GM12872 (cell line): ENCODE measurements around the gene GASK1B.

Experiments
- TF ChIP-seq, protein P1 (sequence below): IDR thresholded peaks from 3 replicates; pipeline ENCODE4 v1.5.1; 2011; ENCODE audit warnings: low read depth, mild to moderate bottlenecking, low read length, moderate library complexity; ENCODE audit not compliant: insufficient read depth

GASK1B gene

DNA sequence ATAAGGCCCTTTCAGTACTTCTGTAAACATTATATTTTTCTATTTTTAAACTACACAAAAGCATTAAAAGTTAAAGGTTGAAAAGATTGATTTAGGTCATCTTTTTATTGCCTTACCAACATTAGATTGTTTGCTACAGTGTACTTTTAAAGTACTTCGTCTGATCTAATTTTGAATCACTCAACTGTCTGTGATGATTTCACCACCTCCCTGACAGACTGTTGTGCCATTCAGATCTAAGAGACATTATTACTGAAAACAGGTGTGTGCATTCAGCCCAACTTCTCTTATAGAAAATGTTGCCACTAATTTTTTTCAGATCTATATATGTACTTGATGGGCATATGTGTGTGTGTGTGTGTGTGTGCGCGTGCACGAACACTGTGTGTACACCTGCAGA lies 39.3 kb downstream of the GASK1B start:
- TF ChIP-seq, protein P1, sequence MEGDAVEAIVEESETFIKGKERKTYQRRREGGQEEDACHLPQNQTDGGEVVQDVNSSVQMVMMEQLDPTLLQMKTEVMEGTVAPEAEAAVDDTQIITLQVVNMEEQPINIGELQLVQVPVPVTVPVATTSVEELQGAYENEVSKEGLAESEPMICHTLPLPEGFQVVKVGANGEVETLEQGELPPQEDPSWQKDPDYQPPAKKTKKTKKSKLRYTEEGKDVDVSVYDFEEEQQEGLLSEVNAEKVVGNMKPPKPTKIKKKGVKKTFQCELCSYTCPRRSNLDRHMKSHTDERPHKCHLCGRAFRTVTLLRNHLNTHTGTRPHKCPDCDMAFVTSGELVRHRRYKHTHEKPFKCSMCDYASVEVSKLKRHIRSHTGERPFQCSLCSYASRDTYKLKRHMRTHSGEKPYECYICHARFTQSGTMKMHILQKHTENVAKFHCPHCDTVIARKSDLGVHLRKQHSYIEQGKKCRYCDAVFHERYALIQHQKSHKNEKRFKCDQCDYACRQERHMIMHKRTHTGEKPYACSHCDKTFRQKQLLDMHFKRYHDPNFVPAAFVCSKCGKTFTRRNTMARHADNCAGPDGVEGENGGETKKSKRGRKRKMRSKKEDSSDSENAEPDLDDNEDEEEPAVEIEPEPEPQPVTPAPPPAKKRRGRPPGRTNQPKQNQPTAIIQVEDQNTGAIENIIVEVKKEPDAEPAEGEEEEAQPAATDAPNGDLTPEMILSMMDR: no peak

DNA sequence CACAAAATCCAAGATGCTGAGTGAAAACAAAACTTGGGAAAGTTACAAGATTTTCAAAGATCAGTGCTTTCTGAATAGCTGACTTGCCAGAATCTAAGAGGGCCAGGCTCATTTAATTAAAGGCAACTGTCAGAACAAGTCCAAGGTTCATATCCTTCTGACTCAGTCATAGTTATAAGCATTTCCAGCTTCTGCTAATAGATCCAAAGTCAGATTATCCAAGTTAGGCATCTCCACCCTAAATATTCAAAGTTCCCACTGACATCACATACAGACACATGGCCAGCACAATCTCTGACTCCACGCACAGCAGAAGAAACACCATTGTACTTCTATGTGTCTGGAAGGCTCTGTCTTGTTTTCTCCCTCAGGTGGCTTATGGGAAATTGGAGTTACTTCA lies 41.8 kb downstream of the GASK1B start:
- TF ChIP-seq, protein P1: no peak

DNA sequence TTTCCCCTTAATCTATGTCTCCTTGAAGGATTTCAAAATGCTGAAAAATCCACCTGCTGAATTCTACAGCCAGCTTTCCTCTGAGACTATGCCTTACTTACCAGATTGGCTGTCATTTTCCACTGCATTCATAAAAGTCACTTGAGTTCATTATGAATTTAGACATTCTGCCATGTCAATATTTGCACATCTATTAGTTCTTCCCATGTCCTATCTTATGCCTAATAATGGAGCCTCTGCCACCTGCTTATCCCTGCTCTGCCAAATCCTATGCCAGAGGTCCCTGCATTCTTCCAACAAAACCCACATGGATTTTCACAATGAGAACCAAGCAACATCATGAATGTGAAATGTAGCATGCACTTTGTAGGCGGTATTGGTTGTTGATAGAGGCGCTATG lies 42.6 kb downstream of the GASK1B start:
- TF ChIP-seq, protein P1: no peak

DNA sequence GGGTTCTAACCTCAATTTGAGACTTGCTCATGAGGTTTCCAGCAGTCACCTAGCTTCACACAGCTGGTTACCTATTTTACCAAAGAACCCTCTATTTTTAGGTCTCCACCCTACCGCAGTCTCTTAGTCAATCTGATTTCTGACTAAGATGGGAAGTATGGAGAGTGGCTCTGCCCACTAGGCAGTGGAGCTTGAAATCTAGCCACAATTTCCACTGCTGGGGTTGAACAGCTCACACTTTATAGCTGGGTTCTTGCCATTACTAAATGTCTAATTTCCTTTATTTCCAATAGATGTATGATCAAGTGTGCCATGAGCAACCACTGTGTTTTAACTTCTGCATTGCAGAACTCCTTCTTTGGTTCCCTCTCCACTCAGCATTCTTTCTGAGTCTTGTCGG lies 43.1 kb downstream of the GASK1B start:
- TF ChIP-seq, protein P1: no peak

DNA sequence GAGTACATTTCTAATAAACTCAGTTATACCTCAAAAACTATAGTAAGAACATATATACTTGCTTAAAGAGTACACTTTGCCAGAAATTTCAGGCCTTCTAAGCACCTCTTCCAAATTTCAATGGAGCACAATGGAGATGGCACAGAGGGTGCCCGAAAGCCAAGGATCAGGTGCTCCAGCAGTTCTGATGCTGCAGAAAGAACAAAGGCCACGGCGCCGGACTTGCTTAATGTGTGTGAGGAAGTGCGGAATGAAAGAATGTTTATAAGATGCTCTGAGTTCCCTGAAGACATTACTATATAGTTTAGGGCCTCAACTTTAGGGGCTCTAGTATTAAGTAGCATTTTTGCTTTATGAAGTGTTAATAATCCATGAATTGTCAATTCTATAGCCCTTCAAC lies 44.3 kb downstream of the GASK1B start:
- TF ChIP-seq, protein P1: no peak

DNA sequence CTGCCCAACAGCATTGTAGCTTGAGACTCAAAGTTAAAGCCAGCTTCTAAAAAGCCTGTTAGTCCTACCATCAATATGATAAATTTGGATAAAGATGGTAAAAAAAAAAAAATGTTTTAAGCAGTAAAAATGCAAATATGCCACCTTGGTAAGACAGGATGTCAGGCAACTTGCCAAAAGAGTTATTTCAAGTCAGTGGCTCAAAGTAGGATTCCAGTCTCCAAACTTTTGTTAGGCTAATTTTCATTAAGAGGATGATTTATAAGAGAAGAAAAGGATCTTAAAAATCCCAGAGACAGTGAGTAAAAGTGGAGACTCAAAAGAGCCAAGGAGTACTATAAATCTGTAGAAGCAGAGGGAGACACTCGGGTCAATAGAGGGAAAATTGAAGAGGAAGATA lies 47.5 kb downstream of the GASK1B start:
- TF ChIP-seq, protein P1: no peak
